ENCODE measurements around the gene FILIP1L. TPM values are rescaled to one million over a fixed set of nuclear protein-coding genes. Genes with fewer than 3 reads are reported as not detected.
A peak's percentile ranks its signal among the peaks of the same experiment; 100 is the strongest.

The FILIP1L gene
- total RNA-seq, 2 donors from 2014 or later = 270 to 279 TPM

- DNase-seq (ENCODE audit: low spot score) (no peak), ATAC-seq (ENCODE audit: insufficient number of reproducible peaks, low FRiP score, low read depth) (no peak)
- Histone ChIP-seq H3K4me3 (no peak overlapping the region), H3K27me3 (replicated peaks; ENCODE audit: insufficient read depth) (no peaks in the 10 kb centered on the region), H3K36me3 (peaks cover 4% of the 10 kb centered on the region), H3K27ac (no peak overlapping the region), H3K9me3 (no peaks in the 10 kb centered on the region), H3K4me1 (ENCODE audit: control insufficient read depth in 1 of 2, low read depth in 2 of 2) (no peaks in the 10 kb centered on the region)
- TF ChIP-seq, protein P1, sequence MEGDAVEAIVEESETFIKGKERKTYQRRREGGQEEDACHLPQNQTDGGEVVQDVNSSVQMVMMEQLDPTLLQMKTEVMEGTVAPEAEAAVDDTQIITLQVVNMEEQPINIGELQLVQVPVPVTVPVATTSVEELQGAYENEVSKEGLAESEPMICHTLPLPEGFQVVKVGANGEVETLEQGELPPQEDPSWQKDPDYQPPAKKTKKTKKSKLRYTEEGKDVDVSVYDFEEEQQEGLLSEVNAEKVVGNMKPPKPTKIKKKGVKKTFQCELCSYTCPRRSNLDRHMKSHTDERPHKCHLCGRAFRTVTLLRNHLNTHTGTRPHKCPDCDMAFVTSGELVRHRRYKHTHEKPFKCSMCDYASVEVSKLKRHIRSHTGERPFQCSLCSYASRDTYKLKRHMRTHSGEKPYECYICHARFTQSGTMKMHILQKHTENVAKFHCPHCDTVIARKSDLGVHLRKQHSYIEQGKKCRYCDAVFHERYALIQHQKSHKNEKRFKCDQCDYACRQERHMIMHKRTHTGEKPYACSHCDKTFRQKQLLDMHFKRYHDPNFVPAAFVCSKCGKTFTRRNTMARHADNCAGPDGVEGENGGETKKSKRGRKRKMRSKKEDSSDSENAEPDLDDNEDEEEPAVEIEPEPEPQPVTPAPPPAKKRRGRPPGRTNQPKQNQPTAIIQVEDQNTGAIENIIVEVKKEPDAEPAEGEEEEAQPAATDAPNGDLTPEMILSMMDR (IDR thresholded peaks at IDR 0.05) = no peak
These were observed 318.7 kb downstream of the FILIP1L start for GRCh38 chr3:99795573-99795972.

GRCh38 chr3:99794485-99794884 lies 319.8 kb downstream of the FILIP1L start:
- TF ChIP-seq, protein P1 (IDR thresholded peaks at IDR 0.05) = no peak
- Histone ChIP-seq H3K4me1 (ENCODE audit: control insufficient read depth in 1 of 2, low read depth in 2 of 2) (peaks cover 0 to under 1% of the 10 kb centered on the region in 2 donors), H3K36me3 (peaks cover 4% of the 10 kb centered on the region), H3K9me3 (no peaks in the 10 kb centered on the region), H3K27ac (no peak overlapping the region), H3K27me3 (replicated peaks; ENCODE audit: insufficient read depth) (no peaks in the 10 kb centered on the region), H3K4me3 (no peak overlapping the region)
- ATAC-seq (ENCODE audit: insufficient number of reproducible peaks, low FRiP score, low read depth) (no peak), DNase-seq (ENCODE audit: low spot score) (no peak)

- no peak for DNase-seq (ENCODE audit: low spot score)
- ATAC-seq (ENCODE audit: insufficient number of reproducible peaks, low FRiP score, low read depth) = no peak
- Histone ChIP-seq H3K27ac (no peak overlapping the region), H3K4me3 (no peak overlapping the region), H3K27me3 (replicated peaks; ENCODE audit: insufficient read depth) (no peaks in the 10 kb centered on the region), H3K4me1 (ENCODE audit: control insufficient read depth in 1 of 2, low read depth in 2 of 2) (peaks cover 0 to 8% of the 10 kb centered on the region in 2 donors), H3K9me3 (no peaks in the 10 kb centered on the region), H3K36me3 (peaks cover 4% of the 10 kb centered on the region)
- TF ChIP-seq, protein P1 (IDR thresholded peaks at IDR 0.05) = peak; percentile 58
These were observed 325.1 kb downstream of the FILIP1L start for GRCh38 chr3:99789011-99789721.

Other genes with a start within 250 kb of the FILIP1L start
- 10 to 100 TPM; 22.6 to 53.3 TPM for gene TBC1D23, start 146.5 kb upstream of the FILIP1L start, total RNA-seq
- 10 to 100 TPM; 29.2 to 39.0 TPM for gene NIT2, start 220.3 kb upstream of the FILIP1L start, total RNA-seq